UCSD-AML1 (cell line): Measurements from ENCODE around the gene SGPP2.
"Not testable (repeated sequence)": the region's sequence is repeated elsewhere in the genome, so short reads cannot be mapped to it uniquely, and the experiment has no call there.

Experiments used
- DNase-seq: peaks from one replicate; lab custom pipeline; 2025; ENCODE audit not compliant: unreplicated experiment; lab: John Stamatoyannopoulos, UW

The SGPP2 gene

DNA sequence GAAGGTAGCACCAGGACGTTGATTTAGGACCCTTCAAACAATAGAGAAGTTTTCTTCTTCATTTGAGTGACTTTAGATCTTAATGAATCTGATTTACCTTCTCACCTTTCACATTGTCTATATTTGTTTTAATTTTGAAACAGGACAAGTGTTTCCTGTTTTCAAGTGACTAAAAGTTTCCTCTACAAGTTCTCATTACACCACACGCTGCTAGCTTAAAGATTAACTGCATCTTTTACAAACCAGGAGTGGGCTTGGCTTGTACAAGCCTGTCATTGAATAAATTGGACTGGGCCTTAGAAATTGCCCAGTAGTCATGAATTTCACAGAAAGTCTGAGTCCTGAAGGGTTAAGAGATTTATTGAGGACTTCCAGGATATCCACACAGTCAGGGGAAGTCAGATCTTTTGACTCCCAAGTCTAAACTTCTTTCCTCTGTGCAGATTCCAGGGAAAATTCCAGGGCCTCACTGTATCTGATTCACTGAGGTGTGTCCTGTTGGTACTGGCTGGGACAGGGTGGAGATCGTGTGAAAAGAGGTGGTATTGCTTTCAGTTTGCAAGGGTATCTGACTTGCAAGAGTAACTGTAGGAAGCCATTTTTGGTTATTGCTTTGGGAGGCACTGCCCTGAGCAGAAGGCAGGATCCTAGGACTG lies 3.4 kb downstream of the SGPP2 start:
- DNase-seq: no peak

DNA sequence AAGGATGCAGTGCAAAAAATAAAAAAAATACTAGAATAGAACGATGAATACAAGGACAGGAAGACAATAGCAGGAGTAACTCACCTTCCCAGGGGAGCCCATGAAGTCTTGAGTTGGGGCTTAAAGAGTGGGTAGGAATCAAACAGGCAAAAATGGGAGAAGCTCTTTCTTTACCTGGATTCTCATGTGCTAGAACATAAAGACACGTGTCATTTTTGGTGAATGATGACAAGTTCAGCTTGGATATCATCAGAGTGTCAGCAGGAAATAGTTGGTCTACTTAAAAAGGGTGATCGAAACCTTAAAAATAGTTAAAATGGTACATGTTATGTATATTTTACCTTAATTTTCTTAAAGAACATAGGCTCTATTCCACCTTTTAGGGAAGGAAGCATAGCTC lies 5.7 kb downstream of the SGPP2 start:
- DNase-seq: no peak

- DNase-seq: no peak
Measured at GRCh38 chr2:222430681-222431080, 6.3 kb downstream of the SGPP2 start.

- DNase-seq: no peak
Measured at GRCh38 chr2:222431869-222432268, 7.5 kb downstream of the SGPP2 start.

- DNase-seq: no peak
Measured at GRCh38 chr2:222433332-222434173, 9.2 kb downstream of the SGPP2 start.

- DNase-seq: no peak
Measured at GRCh38 chr2:222434204-222434603, 9.9 kb downstream of the SGPP2 start.

DNA sequence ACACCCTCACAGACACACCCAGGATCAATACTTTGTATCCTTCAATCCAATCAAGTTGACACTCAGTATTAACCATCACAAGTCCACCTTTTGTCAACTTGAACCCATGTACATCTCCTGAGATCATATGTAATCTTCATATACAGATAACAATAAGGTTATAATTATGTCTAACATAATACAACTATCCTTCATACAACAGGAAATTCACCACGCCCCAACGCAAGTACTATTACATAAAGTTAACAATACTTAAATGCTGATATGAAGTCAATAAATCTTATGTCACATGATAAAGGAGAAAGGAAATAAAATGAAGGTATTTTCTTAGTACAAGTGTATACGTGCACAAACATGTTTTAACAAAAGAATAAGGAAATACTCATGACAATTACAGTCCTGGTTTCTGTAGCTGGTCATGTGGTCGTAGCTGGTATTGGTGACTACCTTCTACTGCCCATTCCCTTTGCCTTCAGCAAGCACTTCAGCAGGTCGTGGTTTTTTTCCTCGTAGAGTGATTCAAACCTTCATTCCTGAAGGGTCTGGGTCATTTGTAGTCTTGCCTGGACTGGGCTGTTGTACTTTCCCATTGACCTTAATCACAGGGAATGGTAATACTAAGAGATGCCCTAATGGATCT lies 11.2 kb downstream of the SGPP2 start:
- DNase-seq: not testable (repeated sequence)

DNA sequence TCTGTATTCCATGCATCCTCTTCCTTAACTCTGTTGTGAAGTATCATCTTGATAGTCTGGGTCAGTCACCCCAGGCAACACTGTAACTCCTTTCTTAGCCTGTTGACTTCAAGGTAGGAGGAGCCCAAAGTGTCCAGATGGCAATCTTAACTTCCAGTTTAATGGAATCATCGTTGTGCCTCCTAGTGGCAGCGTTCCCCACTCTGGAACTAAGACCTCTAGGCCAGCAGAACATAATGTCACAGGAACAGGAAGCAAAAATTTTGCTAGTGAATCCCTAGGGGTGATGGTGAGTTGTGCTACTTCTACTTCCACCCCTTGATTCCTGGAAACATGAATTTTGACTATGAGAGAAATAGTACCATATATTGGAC lies 11.7 kb downstream of the SGPP2 start:
- no peak for DNase-seq

DNA sequence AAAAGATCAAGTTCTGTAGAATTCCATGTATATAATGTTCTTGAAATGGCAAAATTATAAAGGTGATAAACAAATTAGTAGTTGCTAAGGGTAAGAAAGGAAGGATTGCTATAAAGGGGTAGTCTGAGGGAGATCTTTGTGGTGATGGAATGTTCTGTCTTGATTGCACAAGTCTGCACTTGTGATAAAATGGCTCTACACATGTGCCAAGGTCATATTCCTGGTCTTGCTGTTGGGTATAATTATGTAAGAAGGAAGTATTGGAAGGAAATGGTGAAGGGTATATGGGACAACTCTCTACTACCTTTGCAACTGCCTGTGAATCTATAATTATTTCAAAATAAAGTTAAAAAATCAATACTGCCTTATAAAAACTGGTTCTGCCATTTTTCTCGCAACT lies 15.3 kb downstream of the SGPP2 start:
- DNase-seq: no peak

DNA sequence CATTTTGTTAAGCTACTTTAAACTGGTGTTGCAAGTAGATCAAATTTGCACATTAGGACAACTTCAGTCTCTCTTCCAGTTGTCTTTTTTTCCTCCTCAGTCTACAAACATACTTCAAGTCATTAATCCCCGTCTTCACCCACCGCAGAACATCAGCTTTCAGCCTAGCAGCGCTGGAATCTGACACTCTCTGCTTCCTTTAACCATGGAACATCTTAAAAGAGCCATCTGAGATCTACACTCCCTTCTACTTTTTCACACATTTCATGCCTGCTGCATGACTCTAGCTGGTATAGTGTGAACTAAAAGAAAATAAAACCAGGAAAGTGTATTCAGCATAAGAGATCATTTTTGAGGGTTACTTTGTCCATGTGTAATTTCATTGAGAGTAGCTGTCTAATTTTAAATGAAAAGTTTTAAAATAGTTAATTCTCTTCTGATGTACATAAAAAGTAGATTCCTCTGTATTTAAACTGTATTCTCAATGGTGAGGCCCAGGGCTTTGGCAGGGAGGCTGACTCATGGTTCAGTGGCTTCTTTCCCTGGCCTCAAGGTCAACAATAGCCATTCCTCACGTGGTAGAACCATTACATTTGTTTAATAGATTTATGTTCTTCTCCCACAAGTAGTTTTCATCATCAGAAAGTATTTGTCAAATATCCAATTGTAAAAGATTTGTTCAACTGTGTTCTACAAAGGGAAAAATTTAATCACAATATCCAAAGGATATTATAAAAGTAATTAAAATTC lies 16.5 kb downstream of the SGPP2 start:
- no peak for DNase-seq

DNA sequence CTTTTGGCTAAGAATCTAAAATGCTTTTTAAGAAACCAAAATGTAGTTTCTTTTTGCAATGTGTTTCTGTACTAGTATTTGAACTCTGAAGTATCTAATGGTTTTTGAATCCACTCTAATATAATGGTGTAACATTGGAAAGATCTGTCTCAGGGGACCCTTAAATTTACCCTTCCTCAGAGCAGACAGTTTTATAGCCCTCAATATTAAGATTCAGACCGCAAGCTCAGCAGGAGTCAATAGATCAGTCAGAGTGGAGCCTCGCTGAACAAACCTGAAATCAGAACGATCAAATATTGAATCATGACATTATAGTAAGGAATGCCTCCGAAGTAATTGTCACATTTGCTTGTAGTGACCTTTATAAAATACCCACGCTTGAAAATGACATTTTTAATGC lies 18.3 kb downstream of the SGPP2 start:
- DNase-seq: no peak

DNA sequence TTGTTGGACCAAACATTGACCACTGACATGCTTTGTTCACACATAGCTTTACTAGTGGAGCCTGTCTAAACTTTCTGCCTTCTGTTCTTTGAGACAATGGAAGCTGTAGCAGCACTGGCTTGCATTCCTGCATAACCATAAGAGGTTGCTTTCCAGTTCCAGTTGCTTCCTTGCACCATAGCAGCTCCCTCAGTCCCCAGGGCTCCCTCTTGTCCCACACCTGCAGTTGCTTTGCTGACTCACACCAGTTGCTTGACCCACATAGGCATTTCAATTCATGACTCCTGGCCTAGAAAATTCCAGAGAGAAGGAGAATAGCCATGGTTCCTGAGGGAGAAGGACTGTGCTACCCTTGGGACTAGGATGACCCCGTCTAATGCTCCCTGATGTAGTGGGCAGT lies 20.9 kb downstream of the SGPP2 start:
- DNase-seq: no peak

DNA sequence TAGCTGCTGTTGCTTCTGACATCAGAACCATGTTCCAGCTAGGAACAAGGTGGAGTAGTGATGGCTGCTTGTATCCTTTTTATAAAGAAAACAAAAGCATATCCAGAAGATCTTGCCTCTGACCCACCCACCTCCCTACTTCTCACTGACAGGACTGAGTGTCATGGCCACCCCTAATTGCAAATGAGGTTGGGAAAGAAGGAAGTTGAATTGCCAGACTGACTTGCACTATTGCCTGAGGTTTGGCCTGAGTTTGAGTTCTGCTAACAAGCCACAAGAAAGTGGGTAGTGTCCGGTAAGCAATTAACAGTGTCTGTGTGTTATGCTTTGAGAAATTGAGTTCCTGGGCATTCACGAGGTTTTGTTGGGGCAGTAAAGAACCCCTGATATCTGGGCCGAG lies 22.8 kb downstream of the SGPP2 start:
- DNase-seq: no peak

DNA sequence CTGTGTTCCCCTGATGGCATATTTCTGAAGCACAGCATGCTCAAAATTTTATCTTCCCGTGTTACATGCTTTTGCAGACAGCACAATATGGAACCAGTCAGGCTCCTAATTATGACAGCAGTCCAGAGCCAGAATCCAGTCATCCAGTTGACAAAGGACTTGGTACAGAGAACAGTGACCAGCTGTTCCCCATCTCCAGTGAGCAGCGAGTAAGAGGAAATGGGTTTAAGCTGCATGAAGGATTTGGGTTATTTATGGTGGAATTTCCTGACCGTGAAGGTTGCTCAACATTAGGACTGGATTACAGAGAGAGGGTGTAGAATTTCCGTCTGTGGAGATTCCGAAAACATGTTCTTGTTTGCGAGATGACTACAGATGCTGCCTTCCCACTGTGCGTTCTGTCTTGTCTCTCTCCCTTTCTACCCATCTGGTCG lies 24.4 kb downstream of the SGPP2 start:
- DNase-seq: no peak

- DNase-seq: no peak
Measured at GRCh38 chr2:222450021-222450420, 25.7 kb downstream of the SGPP2 start.

GRCh38 chr2:222451224-222451674 lies 26.9 kb downstream of the SGPP2 start:
- DNase-seq: no peak

DNA sequence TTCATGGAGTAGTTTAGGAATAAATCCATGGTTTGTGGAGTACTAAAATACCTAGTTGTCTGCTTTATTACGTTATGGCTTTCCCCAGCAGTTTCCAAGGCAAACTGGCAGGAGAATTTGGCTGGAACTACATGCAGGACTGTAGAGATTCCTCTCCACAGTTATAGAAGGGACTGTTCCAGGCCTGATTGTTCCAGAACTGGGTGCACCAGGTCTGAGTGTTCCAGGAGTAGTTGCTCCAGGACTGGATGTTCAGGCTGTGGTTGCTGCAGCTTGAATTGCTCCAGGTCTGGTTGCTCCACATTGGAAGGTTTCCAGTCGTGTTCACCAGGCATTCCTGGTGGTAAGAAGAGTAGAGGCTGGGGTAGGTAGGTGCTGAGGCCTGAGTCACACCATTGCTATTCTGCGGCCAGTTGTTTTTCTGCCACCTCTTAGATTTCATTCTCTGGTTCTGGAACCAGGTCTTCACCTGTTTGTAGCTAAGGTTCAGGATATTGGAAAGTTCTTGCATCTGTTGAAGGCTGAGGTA lies 28.1 kb downstream of the SGPP2 start:
- DNase-seq: no peak

DNA sequence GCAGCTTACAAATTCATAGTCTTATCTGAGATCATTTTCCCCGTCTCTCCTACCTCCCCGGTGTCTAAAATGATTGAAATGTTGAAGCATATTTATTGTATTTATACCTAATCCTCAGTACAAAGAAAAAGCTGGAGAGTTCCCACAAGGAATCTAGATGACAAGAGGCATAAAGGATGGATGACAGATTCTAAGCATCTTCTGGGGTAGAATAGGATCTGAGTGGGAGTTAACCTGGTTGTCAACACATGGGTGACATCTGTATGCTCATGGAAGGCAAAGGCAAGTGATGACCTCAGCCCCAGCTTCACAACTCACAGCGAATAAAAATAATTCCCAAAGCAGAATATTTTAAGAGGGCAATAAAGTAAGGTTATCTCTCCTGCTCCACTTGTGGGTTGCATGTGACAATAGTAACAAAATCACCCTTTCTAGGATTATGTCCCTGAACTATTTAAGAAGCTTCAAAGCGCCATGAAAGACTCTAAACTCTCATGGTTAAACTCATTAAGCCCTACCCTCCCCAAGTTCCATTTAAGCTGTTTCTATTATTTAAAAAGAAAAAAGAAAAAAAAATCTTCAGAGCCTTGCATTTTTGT lies 32.2 kb downstream of the SGPP2 start:
- no peak for DNase-seq

DNA sequence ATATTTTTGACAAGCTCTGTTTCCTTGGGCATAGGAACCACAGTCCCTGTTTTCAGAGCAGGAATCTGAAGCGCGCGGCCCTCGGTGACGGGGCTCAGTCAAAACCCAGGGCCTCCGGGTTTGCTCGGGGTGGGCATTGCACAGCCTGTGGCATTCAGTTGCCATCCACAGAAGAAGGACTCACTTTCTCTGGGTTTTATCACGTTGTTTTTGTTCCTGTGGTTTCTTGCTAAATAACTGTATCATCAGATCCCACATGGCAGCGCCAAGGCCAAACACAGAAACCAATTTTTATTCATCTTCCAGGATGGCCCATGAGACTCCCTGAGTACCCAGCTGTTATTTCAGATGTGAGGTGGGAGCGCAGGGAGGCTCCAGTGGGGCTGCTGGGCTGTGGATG lies 35.6 kb downstream of the SGPP2 start:
- no peak for DNase-seq

- no peak for DNase-seq
Measured at GRCh38 chr2:222465746-222466145, 41.4 kb downstream of the SGPP2 start.

- no peak for DNase-seq
Measured at GRCh38 chr2:222468346-222468745, 44.0 kb downstream of the SGPP2 start.
